NB4 (cell line): ENCODE data around the gene GABRR3.

Experiments used
- CTCF ChIP-seq: IDR thresholded peaks from one replicate; pipeline ENCODE4 v1.5.1; 2012; ENCODE audit warnings: low read depth, low read length
- MYC ChIP-seq: IDR thresholded peaks from 2 replicates; pipeline ENCODE4 v1.6.1; 2011; ENCODE audit warnings: low read depth, low read length
- POLR2A ChIP-seq: IDR thresholded peaks from 2 replicates; pipeline ENCODE4 v1.6.1; 2011; ENCODE audit warnings: mild to moderate bottlenecking; ENCODE audit not compliant: insufficient read length; ENCODE audit errors: extremely low read depth

DNA sequence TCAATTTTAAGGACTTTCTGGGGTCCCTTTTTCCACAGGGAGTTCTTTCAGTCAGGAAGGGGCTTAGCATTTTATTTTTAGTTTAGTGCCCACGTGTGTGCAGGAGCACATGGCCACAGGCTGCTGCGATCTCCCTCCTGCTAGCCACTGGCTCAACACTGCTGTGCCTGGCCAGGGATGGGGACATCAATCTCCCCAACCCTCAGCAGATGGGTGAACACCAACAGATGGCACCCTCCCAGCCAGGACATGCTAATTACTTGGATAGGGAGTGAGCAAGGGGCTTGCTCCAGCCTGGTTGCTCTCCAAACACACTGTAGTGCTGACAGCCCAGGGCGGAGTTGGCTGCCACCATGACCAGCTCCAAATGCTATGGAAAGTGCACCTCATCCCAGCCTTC, 55.5 kb downstream of the GABRR3 start:
- TF ChIP-seq POLR2A (no peak), CTCF (no peak), MYC (no peak)
